Epithelial cell of esophagus (primary cell): ENCODE measurements around the gene BNC1.
A peak's percentile ranks its signal among the peaks of the same experiment; 100 is the strongest.

ENCODE experiments used
- DNase-seq: peaks from one replicate; pipeline ENCODE4 v3.0.0; 2010; ENCODE audit warnings: low read depth
- H3K4me3 ChIP-seq: 2 replicates; pipeline ENCODE4 v1.5.1; 2011; ENCODE audit warnings: mild to moderate bottlenecking, low read length, control low read depth
- TF ChIP-seq, protein P1 (sequence below): IDR thresholded peaks from 2 replicates; pipeline ENCODE4 v1.5.1; 2011; ENCODE audit warnings: low read depth, mild to moderate bottlenecking, low read length, control low read depth, inconsistent platforms; ENCODE audit not compliant: insufficient read depth; ENCODE audit errors: missing control alignments

Gene BNC1

DNA sequence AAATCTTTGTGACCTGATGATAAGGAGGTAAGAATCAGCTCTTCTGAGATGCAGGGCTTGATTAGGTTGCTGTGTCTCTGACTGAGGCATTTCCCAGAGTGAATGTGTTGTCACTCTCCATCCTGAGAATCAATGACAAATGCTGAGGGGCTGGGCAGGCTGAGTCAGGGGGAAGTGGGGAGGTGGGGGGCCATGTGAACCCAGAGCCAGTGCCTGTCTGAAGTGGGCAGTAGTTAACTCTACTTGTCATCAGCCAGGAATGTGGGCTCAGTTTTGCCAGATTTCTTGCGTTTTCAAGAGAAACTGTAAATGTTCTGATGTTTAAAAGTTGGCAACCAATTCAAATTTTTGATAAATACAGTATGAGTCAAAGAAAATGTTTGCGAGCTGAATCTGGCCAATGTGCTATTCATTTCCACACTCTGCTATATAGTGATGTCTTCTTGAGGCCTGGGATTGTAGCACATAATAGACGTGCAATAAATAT, 3.1 kb upstream of the BNC1 start:
- TF ChIP-seq, protein P1, sequence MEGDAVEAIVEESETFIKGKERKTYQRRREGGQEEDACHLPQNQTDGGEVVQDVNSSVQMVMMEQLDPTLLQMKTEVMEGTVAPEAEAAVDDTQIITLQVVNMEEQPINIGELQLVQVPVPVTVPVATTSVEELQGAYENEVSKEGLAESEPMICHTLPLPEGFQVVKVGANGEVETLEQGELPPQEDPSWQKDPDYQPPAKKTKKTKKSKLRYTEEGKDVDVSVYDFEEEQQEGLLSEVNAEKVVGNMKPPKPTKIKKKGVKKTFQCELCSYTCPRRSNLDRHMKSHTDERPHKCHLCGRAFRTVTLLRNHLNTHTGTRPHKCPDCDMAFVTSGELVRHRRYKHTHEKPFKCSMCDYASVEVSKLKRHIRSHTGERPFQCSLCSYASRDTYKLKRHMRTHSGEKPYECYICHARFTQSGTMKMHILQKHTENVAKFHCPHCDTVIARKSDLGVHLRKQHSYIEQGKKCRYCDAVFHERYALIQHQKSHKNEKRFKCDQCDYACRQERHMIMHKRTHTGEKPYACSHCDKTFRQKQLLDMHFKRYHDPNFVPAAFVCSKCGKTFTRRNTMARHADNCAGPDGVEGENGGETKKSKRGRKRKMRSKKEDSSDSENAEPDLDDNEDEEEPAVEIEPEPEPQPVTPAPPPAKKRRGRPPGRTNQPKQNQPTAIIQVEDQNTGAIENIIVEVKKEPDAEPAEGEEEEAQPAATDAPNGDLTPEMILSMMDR, result no peak
- H3K4me3 ChIP-seq, result no peak overlapping the region
- peak; percentile 80 for DNase-seq

DNA sequence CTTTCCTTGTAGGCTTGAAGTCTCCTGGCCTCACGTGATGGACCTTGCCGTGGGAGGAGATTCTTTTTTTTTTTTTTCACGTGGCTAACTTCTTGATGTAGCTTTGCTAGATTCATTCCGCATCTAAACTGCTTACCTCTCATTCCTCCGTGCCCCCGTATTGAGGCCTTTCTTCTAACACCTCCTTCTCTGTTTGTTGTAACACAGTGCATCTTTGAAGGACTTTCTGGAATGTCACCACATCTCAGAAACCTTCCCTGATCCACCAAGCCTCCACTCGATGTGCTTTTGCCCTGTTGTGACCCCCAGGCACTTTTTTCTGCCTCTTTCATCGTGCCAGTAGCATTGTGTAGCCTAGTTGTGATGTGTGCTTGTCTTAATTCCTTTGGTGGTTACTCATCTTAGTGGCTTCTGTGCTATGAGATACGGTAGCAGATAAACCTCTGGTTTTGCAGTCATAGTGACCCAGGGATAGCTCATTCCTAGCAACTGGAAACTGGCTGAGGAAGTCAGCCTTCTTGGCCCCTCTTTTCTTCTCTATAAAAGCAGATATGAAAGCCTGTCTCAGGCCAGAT, 1.6 kb upstream of the BNC1 start:
- peak; percentile 78 for DNase-seq
- TF ChIP-seq, protein P1, result no peak
- H3K4me3 ChIP-seq, result no peak overlapping the region

DNA sequence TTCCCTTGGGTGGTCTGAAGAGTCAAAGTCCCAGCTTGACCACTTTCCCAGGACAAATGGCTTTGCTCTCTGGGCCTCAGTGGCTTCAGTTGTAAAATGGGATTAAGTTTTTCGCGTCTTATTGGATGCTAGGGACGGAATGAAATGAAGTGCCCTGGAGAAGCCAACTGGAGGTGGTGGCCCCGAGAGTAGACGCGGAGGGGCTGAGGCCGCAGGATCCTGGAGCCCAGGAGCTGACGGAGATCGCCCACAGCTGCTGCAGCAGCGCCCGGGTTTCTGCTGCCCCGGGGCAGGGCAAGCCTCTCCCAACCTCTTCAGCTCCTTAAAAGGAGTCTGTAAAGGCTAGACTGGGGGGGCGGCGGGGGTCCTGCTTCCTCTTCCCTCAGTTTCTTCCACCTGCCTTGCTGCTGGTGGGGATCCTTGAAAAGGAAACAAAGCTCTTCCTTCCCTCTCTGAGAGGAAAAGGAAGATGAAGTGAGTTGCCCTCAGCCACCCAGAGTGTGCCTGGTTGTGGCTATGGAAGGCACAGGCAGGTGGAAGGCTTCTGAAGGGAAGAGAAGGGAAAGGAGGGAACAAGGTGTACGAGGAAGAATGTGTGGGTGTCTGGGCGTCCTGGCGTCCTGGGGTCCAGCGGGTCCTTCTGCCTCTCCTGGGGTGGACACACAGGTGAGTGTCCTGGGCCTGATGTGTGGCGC, 967 bp upstream of the BNC1 start:
- peak; percentile 43 for DNase-seq
- TF ChIP-seq, protein P1, result no peak
- peak overlapping the region; percentile 48 for H3K4me3 ChIP-seq

GRCh38 chr15:83283813-83284558, 478 bp downstream of the BNC1 start:
- peak overlapping the region; percentile 85 for H3K4me3 ChIP-seq
- peak; percentile 55 for DNase-seq
- TF ChIP-seq, protein P1, result no peak

GRCh38 chr15:83283138-83283812, 1.2 kb downstream of the BNC1 start:
- peak overlapping the region; percentile 85 for H3K4me3 ChIP-seq
- DNase-seq, result peak; percentile 41
- TF ChIP-seq, protein P1, result no peak

GRCh38 chr15:83282776-83283137, 1.7 kb downstream of the BNC1 start:
- TF ChIP-seq, protein P1, result no peak
- peak overlapping the region; percentile 85 for H3K4me3 ChIP-seq
- peak; percentile 32 for DNase-seq
